Dendritic cell treated with granulocyte-macrophage colony-stimulating factor and Interleukin-4, amounts not matched to agents 40 ng/mL and 50 ng/mL, for 4 days (primary cell): ENCODE data around the gene PDZD8.

Experiments
- H3K27ac Mint-ChIP-seq: one replicate; pipeline ENCODE4 v1.8.0; 2022; ENCODE audit warnings: mild to moderate bottlenecking, mixed read lengths
- H3K27me3 Mint-ChIP-seq: one replicate; pipeline ENCODE4 v1.8.0; 2022; ENCODE audit warnings: mild to moderate bottlenecking, mixed read lengths
- H3K36me3 Mint-ChIP-seq: one replicate; pipeline ENCODE4 v1.8.0; 2022; ENCODE audit warnings: low read depth, mixed read lengths
- H3K4me1 Mint-ChIP-seq: one replicate; pipeline ENCODE4 v1.8.0; 2022; ENCODE audit warnings: low read depth, mixed read lengths
- H3K4me3 Mint-ChIP-seq: one replicate; pipeline ENCODE4 v1.8.0; 2022; ENCODE audit warnings: mild to moderate bottlenecking, moderate library complexity, mixed read lengths
- H3K9me3 Mint-ChIP-seq: one replicate; pipeline ENCODE4 v1.8.0; 2022; ENCODE audit warnings: mixed read lengths
- intact Hi-C: fragments of 100-400 bp; cut with micrococcal nuclease; formaldehyde crosslinking; loops from one replicate; pipeline ENCODE4 v1.15.0; 2022

The PDZD8 gene

DNA sequence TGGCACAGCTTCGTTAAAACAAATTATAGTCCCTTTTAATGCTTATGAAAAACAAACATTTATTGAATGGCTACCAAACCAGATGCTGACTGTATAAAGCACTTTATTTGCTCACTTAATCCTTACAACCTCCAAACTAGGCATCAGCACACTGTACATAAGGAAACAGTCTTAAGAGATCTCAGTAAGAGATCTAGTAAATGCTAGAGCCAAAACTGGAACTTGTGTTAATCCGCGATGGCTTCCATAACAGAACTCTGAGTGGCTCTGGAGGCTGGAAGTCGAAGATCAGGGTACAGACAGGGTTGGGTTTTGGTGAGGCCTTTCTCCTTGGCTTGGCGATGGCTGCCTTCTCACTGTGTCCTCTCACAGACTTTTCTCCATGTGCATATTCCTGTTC, 27.0 kb downstream of the PDZD8 start:
- Mint-ChIP-seq H3K27me3 (no peaks in the 10 kb centered on the region), H3K9me3 (no peaks in the 10 kb centered on the region), H3K4me1 (peaks cover 61% of the 10 kb centered on the region), H3K27ac (peak overlapping the region; percentile 41), H3K4me3 (no peak overlapping the region), H3K36me3 (peaks cover 6% of the 10 kb centered on the region)
- intact Hi-C loops = no loop called here

DNA sequence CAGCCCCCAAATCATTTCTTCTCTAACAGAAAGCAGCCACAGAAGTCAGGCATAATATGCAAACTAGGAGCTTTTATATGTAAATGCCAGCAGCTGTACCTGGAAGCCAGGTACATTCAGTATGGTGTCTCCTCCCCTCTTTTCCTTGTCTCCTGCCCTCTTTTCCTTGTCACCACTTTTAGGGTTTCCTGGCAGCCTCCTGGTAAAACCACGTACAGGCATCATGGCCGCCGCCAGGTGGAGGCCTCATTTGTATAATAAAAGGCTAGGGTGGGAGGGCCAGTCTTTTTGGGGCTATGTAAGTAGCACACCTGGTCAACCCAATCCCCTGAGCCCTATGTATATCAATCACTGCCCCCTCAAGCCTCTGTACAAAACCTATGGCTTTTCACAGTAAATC, 28.7 kb downstream of the PDZD8 start:
- peaks cover 6% of the 10 kb centered on the region for H3K36me3 Mint-ChIP-seq
- intact Hi-C loops = no loop called here
- H3K9me3 Mint-ChIP-seq = no peaks in the 10 kb centered on the region
- no peak overlapping the region for H3K4me3 Mint-ChIP-seq
- H3K4me1 Mint-ChIP-seq = peaks cover 58% of the 10 kb centered on the region
- no peaks in the 10 kb centered on the region for H3K27me3 Mint-ChIP-seq
- H3K27ac Mint-ChIP-seq = peak overlapping the region; percentile 42

DNA sequence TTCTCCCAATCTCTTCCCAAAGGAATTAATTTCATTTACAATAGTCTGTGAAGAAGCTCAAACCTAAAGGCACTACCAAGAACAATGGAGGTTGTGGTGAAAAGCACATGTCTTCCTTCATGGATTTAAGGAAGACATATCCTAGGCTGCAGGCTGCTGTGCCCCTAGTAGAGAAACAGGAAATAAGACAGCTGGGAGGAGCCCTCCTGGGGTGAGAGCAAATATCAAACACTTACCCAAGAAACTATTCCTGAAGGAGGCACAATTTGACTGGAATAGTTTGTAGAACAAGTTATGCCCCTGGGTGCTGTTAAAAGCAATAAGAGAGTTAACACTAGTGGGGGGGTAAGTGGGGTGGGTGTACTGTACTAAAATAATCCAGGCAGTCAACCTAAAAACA, 30.1 kb downstream of the PDZD8 start:
- Mint-ChIP-seq H3K27me3 (no peaks in the 10 kb centered on the region), H3K4me1 (peaks cover 52% of the 10 kb centered on the region), H3K4me3 (no peak overlapping the region), H3K9me3 (no peaks in the 10 kb centered on the region), H3K36me3 (peaks cover 18% of the 10 kb centered on the region), H3K27ac (peak overlapping the region; percentile 43)
- intact Hi-C loops = no loop called here

DNA sequence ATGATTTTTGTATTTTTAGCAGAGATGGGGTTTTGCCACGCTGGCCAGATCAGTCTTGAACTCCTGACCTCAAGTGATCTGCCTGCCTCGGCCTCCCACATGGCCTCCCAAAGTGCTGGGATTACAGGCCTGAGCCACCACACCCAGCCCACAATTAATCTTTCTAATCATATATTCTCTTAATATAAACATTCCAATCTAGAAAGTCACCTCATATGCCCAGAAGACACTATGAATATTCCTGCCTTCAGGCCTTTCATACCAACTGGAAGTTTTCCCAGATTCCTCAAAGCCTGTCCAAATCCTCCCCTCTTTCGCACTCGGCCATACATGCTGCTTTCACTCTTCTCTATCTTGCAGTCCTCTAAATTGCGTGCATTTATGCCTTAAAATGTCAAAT, 32.6 kb downstream of the PDZD8 start:
- intact Hi-C loops = loop anchor here (5.0 kb wide), 1 partner anchor 35 kb away; the partner anchor contains the start of gene PDZD8
- H3K4me3 Mint-ChIP-seq = no peak overlapping the region
- H3K9me3 Mint-ChIP-seq = no peaks in the 10 kb centered on the region
- no peaks in the 10 kb centered on the region for H3K27me3 Mint-ChIP-seq
- peaks cover 24% of the 10 kb centered on the region for H3K36me3 Mint-ChIP-seq
- peak overlapping the region; percentile 71 for H3K27ac Mint-ChIP-seq
- H3K4me1 Mint-ChIP-seq = peaks cover 52% of the 10 kb centered on the region

DNA sequence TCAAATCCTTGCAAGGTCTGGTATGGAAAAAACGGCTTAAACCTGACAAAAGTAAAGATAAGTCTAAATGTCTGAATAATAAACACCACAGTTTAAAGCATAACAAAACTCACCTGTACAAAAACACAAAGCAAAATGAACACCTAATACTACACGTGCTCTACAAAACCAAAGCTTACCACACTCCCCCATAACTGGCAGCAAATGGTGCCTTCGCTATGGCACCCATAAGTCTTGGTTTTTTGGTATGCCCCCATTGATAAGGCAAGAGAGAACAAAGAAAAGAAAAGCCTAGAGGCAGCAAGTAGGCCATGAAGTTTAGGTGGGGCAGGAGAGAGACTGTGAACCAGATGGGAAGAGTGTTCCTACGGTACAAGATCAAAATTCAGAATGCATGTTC, 34.2 kb downstream of the PDZD8 start:
- Mint-ChIP-seq H3K9me3 (no peaks in the 10 kb centered on the region), H3K27me3 (no peaks in the 10 kb centered on the region), H3K36me3 (peaks cover 28% of the 10 kb centered on the region), H3K4me1 (peaks cover 39% of the 10 kb centered on the region), H3K4me3 (no peak overlapping the region), H3K27ac (no peak overlapping the region)
- intact Hi-C loops = loop anchor here (5.0 kb wide), 1 partner anchor 36 kb away; the partner anchor contains the start of gene PDZD8

DNA sequence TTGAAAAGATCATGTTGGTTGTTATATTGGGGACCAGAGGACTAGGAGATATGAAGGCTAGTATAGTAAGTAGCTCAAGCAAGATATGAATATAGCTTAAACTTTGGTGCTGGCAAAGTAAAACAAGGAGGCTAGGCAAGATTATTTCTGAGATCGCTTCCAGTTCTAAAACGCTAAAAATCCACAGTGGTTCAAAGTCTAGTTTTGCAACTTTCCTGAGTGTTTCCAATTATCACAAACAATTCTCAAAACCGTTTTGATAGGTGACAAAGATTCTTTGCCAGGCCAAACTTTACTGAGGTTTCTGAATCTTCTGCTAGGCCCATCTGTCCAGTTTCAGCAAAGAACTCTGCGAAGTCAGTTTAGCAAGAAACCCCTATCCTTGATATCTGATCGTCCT, 35.3 kb downstream of the PDZD8 start:
- Mint-ChIP-seq H3K4me3 (no peak overlapping the region), H3K27ac (peak overlapping the region; percentile 14)
- intact Hi-C loops = loop anchor here (5.0 kb wide), 1 partner anchor 37 kb away; the partner anchor contains the start of gene PDZD8

DNA sequence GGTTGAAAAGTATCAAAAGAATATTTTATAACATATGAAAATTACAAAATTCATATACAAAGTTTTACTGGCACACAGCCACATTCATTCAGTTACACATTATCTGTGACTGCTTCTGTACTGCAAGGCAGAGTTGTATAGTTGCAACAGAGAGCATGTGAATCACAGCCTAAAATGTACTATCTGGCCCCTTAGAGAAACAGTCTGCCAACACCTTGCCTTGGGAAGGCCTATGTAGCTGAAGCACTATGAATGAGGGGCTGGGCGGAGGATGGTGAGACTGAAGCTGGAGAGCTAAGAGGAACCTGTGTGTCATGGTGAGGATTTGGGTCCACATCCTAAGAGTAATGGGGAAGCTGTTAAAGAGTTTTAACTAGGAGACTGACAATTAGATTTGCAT, 35.7 kb downstream of the PDZD8 start:
- Mint-ChIP-seq H3K27me3 (no peaks in the 10 kb centered on the region), H3K4me1 (peaks cover 39% of the 10 kb centered on the region), H3K27ac (peak overlapping the region; percentile 14), H3K36me3 (peaks cover 43% of the 10 kb centered on the region), H3K9me3 (peaks cover 6% of the 10 kb centered on the region), H3K4me3 (no peak overlapping the region)
- intact Hi-C loops = no loop called here

More for the DNA sequence above, 35.3 kb downstream of the PDZD8 start:
- Mint-ChIP-seq H3K4me1 (peaks cover 39% of the 10 kb centered on the region), H3K9me3 (peaks cover 2% of the 10 kb centered on the region), H3K36me3 (peaks cover 39% of the 10 kb centered on the region), H3K27me3 (no peaks in the 10 kb centered on the region)

DNA sequence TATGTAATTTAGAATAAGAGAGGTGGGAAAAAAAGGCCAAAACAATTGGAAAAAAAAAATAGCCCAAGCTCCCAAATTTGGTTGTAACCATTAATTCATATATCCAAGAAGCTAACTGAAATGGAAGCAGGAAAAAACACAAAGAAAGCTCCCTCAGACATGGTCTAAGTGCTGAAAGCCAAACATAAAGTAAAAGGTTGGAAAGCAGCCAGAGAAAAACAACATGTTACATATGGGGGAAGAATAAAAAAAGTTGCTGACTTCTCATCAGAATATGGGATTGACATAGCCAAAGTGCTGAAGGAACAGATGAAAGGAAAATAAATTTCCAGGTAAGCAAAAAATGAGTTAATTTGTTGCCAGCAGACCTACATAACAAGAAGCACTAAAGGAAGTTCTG, 40.3 kb downstream of the PDZD8 start:
- peak overlapping the region; percentile 15 for H3K27ac Mint-ChIP-seq
- peaks cover 12% of the 10 kb centered on the region for H3K9me3 Mint-ChIP-seq
- H3K4me3 Mint-ChIP-seq = no peak overlapping the region
- peaks cover 28% of the 10 kb centered on the region for H3K4me1 Mint-ChIP-seq
- peaks cover 43% of the 10 kb centered on the region for H3K36me3 Mint-ChIP-seq
- no peaks in the 10 kb centered on the region for H3K27me3 Mint-ChIP-seq
- intact Hi-C loops = no loop called here

DNA sequence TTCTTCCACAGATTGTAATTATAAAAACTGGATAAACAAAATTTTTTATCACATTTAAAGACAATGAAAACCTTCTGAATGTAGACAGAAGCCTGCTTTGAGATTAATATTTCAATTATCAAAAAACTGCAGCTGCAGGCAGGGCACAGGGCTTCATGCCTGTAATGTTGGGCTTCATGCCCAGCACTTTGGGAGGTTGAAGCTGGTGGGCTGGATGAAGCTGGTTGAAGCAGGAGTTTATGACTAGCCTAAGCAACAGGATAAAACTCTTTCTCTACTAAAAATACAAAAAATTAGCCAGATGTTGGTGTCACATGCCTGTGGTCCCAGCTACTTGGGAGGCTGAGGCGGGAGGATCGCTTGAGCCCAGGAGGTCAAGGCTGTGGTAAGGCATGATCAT, 41.2 kb downstream of the PDZD8 start:
- no peaks in the 10 kb centered on the region for H3K27me3 Mint-ChIP-seq
- intact Hi-C loops = no loop called here
- peaks cover 45% of the 10 kb centered on the region for H3K36me3 Mint-ChIP-seq
- no peak overlapping the region for H3K4me3 Mint-ChIP-seq
- peaks cover 12% of the 10 kb centered on the region for H3K9me3 Mint-ChIP-seq
- peaks cover 27% of the 10 kb centered on the region for H3K4me1 Mint-ChIP-seq
- H3K27ac Mint-ChIP-seq = no peak overlapping the region

DNA sequence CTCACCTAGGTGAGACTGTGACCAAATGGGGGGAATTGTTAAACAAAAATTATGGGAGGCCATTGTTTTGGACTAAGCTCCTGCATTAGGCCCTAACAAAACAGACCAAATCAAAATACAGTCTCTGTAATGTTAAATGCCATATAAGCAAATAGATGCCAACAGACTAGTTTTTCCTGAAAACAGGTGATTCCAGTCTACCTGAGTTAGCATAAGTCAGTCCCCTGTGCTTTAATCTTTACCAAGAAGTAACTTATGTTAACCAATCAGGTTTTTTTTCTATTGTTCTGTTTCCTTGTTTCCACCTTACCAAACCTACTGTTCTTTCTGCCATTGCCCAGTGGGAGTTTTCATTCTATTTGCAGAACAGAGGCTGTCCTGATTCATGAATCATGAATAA, 48.0 kb downstream of the PDZD8 start:
- Mint-ChIP-seq H3K9me3 (no peaks in the 10 kb centered on the region), H3K27me3 (no peaks in the 10 kb centered on the region), H3K27ac (no peak overlapping the region), H3K36me3 (peaks cover 25% of the 10 kb centered on the region), H3K4me1 (peaks cover 21% of the 10 kb centered on the region), H3K4me3 (no peak overlapping the region)
- intact Hi-C loops = no loop called here

DNA sequence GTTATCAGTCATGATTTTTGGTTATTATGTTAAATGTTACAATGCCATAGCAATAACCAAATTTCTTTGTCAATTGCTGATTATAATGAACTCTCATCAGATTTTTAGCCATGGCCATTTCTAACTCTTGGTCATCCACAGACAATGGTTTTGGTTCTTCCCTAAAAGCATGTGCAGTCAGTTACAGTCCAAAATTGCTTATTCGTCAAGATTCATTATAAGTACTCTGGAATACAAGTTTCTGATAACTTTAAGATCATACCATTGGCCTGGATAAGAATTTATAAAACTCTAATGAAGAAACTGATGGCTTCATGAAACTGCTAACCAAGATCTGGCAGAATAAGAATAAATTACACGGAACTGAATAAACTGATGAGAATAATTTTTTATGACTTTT, 50.9 kb downstream of the PDZD8 start:
- Mint-ChIP-seq H3K36me3 (peaks cover 11% of the 10 kb centered on the region), H3K27ac (no peak overlapping the region), H3K9me3 (no peaks in the 10 kb centered on the region), H3K4me3 (no peak overlapping the region), H3K27me3 (no peaks in the 10 kb centered on the region), H3K4me1 (peaks cover 7% of the 10 kb centered on the region)
- intact Hi-C loops = no loop called here

DNA sequence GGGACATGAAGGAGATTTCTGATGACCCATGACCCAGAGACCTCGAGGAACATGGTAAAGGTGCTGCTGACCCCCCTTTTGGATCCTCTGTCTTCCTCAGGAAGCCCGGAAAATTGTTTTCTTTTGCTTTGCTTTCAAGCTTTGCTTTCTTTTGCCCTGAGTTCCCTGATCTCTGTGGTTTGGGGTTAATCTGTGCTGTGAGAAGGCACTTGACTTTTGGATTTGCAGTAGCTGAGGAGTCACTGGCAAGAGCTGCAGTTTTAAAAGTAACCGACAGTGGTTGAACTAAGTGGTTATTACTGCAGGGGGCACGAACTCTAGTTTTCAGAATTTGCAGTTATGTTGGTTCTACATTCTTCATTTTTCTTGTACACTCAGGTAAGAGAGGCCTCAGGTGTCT, 53.0 kb downstream of the PDZD8 start:
- Mint-ChIP-seq H3K27ac (no peak overlapping the region), H3K4me3 (no peak overlapping the region), H3K36me3 (peaks cover 20% of the 10 kb centered on the region), H3K9me3 (no peaks in the 10 kb centered on the region), H3K27me3 (no peaks in the 10 kb centered on the region), H3K4me1 (no peaks in the 10 kb centered on the region)
- intact Hi-C loops = no loop called here

DNA sequence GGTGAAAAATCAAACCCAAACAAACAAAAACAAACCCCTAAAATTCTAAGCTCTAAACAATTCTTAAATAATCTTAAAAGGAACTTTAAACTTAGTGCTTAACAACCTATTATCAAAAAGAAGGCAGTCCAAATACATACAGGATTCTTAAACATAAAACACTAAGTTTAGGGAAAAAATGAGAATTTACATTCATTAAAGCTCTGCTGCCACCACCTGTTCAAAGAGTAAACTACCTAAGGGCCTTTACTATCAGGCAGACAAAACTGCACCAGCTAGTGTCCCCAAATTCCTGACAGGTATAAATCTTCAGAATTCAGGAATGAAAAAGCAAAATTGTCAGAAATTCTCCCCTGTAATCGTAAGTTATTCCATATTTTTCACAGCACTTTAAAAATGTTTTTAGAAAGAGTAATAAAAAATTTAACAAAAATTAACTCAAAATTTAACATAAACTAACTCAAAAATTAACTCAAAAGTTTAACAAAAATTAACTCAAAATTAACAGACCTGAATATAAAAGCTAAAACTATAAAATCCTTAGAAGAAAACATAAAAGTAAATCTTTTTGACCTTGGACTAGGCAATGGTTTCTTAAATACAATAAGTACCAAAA, 55.1 kb downstream of the PDZD8 start:
- Mint-ChIP-seq H3K27ac (no peak overlapping the region), H3K4me3 (no peak overlapping the region), H3K4me1 (no peaks in the 10 kb centered on the region), H3K9me3 (no peaks in the 10 kb centered on the region), H3K36me3 (peaks cover 14% of the 10 kb centered on the region), H3K27me3 (no peaks in the 10 kb centered on the region)
- intact Hi-C loops = loop anchor here (1.0 kb wide), 1 partner anchor 93 kb away; no protein-coding TSS in a partner anchor

DNA sequence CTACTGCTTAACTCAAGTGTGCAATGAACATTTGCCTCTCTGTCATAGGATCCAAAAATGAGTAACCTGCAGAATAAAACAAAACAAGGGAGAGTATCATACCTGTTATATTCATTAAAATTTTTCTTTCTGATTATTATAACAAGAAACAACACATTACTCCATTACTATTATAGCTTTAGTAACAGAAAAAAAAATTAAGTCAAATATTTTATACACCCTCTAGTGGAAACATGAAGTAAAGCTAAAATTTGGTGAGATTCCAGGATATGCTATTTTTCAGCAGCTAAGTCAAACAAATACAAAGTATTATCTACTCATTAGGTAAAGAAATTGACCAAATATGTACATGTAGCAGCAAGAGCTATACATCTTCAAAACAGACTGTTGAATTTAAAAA, 56.3 kb downstream of the PDZD8 start:
- Mint-ChIP-seq H3K36me3 (peaks cover 26% of the 10 kb centered on the region), H3K4me3 (no peak overlapping the region), H3K4me1 (no peaks in the 10 kb centered on the region), H3K27ac (no peak overlapping the region), H3K9me3 (no peaks in the 10 kb centered on the region), H3K27me3 (no peaks in the 10 kb centered on the region)
- intact Hi-C loops = no loop called here

DNA sequence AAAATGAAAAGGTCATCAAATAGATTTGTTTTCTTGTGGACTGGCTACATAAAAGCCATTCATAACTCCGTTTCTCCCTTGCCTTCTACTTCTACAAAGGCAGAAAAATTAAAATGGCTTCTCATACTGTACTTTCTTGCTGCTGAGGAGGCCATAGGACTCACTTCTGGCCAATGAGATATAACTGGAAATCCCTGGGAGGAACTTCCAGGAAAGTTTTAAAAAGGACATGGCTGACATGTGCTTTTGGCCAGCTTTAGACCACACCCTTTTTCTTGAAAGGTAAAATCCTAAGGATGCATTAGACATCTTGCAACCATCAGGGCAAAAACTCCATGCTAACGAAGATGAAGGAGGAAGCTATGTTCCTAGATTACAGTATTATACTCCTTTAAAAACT, 58.5 kb downstream of the PDZD8 start:
- no peak overlapping the region for H3K4me3 Mint-ChIP-seq
- H3K27ac Mint-ChIP-seq = no peak overlapping the region
- H3K4me1 Mint-ChIP-seq = peaks cover 6% of the 10 kb centered on the region
- H3K9me3 Mint-ChIP-seq = no peaks in the 10 kb centered on the region
- H3K27me3 Mint-ChIP-seq = no peaks in the 10 kb centered on the region
- intact Hi-C loops = no loop called here
- peaks cover 39% of the 10 kb centered on the region for H3K36me3 Mint-ChIP-seq
